Right lobe of liver (tissue), 6 donors: Measurements from ENCODE around the gene RIGI. TPM values are rescaled to one million over a fixed set of nuclear protein-coding genes. Genes with fewer than 3 reads are reported as not detected.

Experiments used
- ATAC-seq, 4 donors: fragments of 200-7000 bp; cut with Tn5 transposase; one replicate each; pipeline ENCODE4 v1.9.1; 2020; ENCODE audit warnings: mild to moderate bottlenecking in 4 of 4, moderate library complexity in 4 of 4
- DNase-seq, 3 donors: peaks; one replicate each; pipeline ENCODE4 v3.0.0-alpha.2; 2020
- H3K27ac ChIP-seq, 3 donors: fragments of 200-600 bp; one replicate each; pipeline ENCODE4 v1.8.0; 2022
- H3K27me3 ChIP-seq, 2 donors: fragments of 200-600 bp; one replicate each; pipeline ENCODE4 v1.8.0; 2022
- H3K36me3 ChIP-seq, 4 donors: fragments of 200-600 bp; sonication (generic) in 1 of 4; one replicate each; pipeline versions ENCODE4 v1.5.1 to v1.8.0; 2017 to 2022; ENCODE audit warnings: control low read depth in 1 of 4
- H3K4me1 ChIP-seq, 4 donors: fragments of 200-600 bp; sonication (generic) in 1 of 4; one replicate each; pipeline versions ENCODE4 v1.5.1 to v1.8.0; 2017 to 2022; ENCODE audit warnings: control low read depth in 1 of 4
- H3K4me3 ChIP-seq, 3 donors: fragments of 200-600 bp; one replicate each; pipeline ENCODE4 v1.8.0; 2022
- H3K9me3 ChIP-seq, 4 donors: fragments of 200-600 bp; sonication (generic) in 1 of 4; one replicate each; pipeline versions ENCODE4 v1.5.1 to v1.8.0; 2017 to 2022; ENCODE audit warnings: control low read depth in 1 of 4
- CTCF ChIP-seq, 4 donors: fragments of 200-600 bp in 3 of 4; fragments of 450-650 bp in 1 of 4; IDR thresholded peaks; one replicate each; pipeline versions ENCODE4 v1.5.1 to v1.8.0; 2016 to 2022; ENCODE audit warnings: antibody characterized with exemption in 4 of 4, mild to moderate bottlenecking in 2 of 4
- POLR2A ChIP-seq: fragments of 450-650 bp; IDR thresholded peaks from one replicate; pipeline ENCODE4 v1.6.1; 2017; ENCODE audit warnings: antibody characterized with exemption, mild to moderate bottlenecking
- WGBS: methylation state at CpG from one replicate; pipeline ENCODE4 v1.1.6; 2018; ENCODE audit warnings: low coverage, low lambda C conversion rate; ENCODE audit not compliant: insufficient coverage; ENCODE audit errors: missing lambda C conversion rate; 5-methylcytosine and 5-hydroxymethylcytosine counted together
- intact Hi-C, 2 donors: fragments of 100-400 bp; cut with DNase I; formaldehyde crosslinking; loops; one replicate each; pipeline versions ENCODE4 v1.11.2 to v1.14.1; 2022
- total RNA-seq, 6 experiments: library from RNA; depleted of rRNA in 2 of 6; stranded (reverse); fragments of >200 nt in 2 of 6; fragmentation: NEBNext Ultra II Directional in 3 of 6; extraction: Animal tissue kit (Norgen Biotek cat#: 25700) in 3 of 6; gene quantifications; one replicate each; pipeline versions ENCODE4 v1.1.0 to v1.2.4, GENCODE V29; 2016 to 2023
- donor health status: DM: no; HTN: yes; CAD: no.
- donor health status: DM: no; HTN: no; CAD: no.
- donor health status: DM: no; HTN: no; CAD: no.
- donor health status: DM: no; HTN: yes; CAD: no.
- donor health status: DM: no; HTN: yes; CAD: no.

RIGI gene
- total RNA-seq, 6 experiments from 2014 or later = 2.7 to 6.1 (median 4.8) TPM

DNA sequence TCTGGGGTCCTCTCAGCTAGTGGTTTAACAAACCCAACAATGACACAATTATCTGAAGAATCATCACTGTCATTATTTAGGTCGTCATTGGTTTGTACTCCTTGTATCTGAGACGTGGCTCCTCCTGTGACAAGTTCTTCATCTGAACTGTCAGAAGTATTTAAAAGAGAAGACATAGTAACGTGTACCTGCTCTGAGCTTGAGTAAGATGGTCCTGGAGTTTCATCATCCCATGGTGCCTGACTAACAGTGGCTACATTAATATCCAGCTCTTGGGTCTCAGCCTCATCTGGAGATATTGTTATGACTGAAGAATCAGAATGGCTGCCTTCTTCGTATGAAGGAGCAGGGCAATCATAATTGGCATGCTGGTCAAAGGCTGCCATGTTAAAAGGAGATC, 17.1 kb upstream of the RIGI start:
- Histone ChIP-seq H3K9me3 (no peaks in the 10 kb centered on the region), H3K27ac (no peak overlapping the region), H3K36me3 (peaks cover 0 to 31% (median 6%) of the 10 kb centered on the region in 4 donors), H3K4me1 (no peaks in the 10 kb centered on the region), H3K4me3 (no peak overlapping the region), H3K27me3 (no peaks in the 10 kb centered on the region)
- ATAC-seq (no peak), DNase-seq (no peak)
- intact Hi-C loops = no loop called here
- TF ChIP-seq POLR2A = no peak
- no peak for TF ChIP-seq CTCF (IDR thresholded peaks at IDR 0.05)
- 82% methylated on average over 4 of the region's 4 CpGs for WGBS

DNA sequence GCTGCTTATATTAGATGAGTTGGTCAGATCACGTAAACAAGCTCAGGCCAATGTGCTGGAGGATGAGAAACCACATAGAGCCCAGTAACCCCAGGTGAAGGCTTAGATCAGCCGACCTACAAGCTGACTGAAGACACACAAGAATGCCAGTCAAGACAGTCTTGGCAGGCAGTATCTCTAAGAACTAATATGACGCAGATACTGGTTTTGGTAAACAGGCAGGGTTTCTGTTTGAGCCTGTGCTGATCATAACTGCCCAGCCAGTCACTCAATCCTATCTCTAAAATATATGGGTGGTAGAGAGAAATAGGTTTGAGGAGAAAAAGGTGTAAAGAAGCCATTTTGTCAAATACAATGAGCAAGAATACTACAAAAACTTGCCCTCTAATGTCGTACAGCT, 7.8 kb upstream of the RIGI start:
- no peaks in the 10 kb centered on the region for H3K36me3 ChIP-seq
- intact Hi-C loops = no loop called here
- DNase-seq (no peak), ATAC-seq (no peak)
- H3K9me3 ChIP-seq = no peaks in the 10 kb centered on the region
- no peak overlapping the region for H3K27ac ChIP-seq
- H3K27me3 ChIP-seq = no peaks in the 10 kb centered on the region
- TF ChIP-seq CTCF (IDR thresholded peaks at IDR 0.05) = no peak
- TF ChIP-seq POLR2A = no peak
- H3K4me3 ChIP-seq = no peak overlapping the region
- 96% methylated on average over 4 of the region's 4 CpGs for WGBS
- H3K4me1 ChIP-seq = no peaks in the 10 kb centered on the region

- WGBS = 100% methylated on average over 6 of the region's 6 CpGs
- DNase-seq (no peak), ATAC-seq (no peak)
- Histone ChIP-seq H3K36me3 (no peaks in the 10 kb centered on the region), H3K27me3 (no peaks in the 10 kb centered on the region), H3K9me3 (no peaks in the 10 kb centered on the region), H3K4me1 (no peaks in the 10 kb centered on the region), H3K27ac (no peak overlapping the region), H3K4me3 (no peak overlapping the region)
- intact Hi-C loops = no loop called here
- no peak for TF ChIP-seq POLR2A
- no peak for TF ChIP-seq CTCF (IDR thresholded peaks at IDR 0.05)
Measured at GRCh38 chr9:32533336-32533735, 7.3 kb upstream of the RIGI start.

DNA sequence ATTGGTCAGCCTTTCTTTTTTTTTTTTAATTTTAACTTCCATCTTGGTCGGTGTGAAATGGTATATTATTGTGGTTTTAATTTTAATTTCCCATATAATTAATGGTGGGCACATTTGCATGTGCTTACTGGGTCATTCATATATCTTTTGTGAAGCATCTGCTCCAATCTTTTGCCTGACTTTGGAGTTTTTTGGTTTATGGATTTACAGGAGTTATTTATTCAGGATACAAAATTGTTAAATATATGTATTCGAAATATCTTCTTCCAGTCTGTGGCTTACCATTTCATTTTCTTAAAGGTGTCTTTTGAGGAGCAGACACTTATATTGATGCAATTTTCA, 682 bp upstream of the RIGI start:
- intact Hi-C loops = loop anchor here in 1 of 2 donors (5.0 to 10.0 kb wide), 2 partner anchors 92 to 149 kb away; no protein-coding TSS in a partner anchor
- no peak for TF ChIP-seq CTCF (IDR thresholded peaks at IDR 0.05)
- DNase-seq (no peak), ATAC-seq (no peak)
- peaks cover 0 to 24% (median 9%) of the 10 kb centered on the region in 4 donors for H3K4me1 ChIP-seq
- no peaks in the 10 kb centered on the region for H3K36me3 ChIP-seq
- peak overlapping the region; percentile 84 to 91 (median 87) for H3K27ac ChIP-seq
- 3% methylated on average over 2 of the region's 2 CpGs for WGBS
- H3K4me3 ChIP-seq = peak overlapping the region; percentile 65 to 74 (median 68)
- no peaks in the 10 kb centered on the region for H3K9me3 ChIP-seq
- H3K27me3 ChIP-seq = no peaks in the 10 kb centered on the region

- no peaks in the 10 kb centered on the region for H3K9me3 ChIP-seq
- 0% methylated on average over 4 of the region's 4 CpGs for WGBS
- H3K27ac ChIP-seq = peak overlapping the region; percentile 84 to 91 (median 87)
- no peaks in the 10 kb centered on the region for H3K27me3 ChIP-seq
- ATAC-seq (no peak), DNase-seq (no peak)
- TF ChIP-seq POLR2A = no peak
- TF ChIP-seq CTCF (IDR thresholded peaks at IDR 0.05) = no peak
- H3K4me3 ChIP-seq = peak overlapping the region; percentile 65 to 74 (median 68)
- H3K36me3 ChIP-seq = no peaks in the 10 kb centered on the region
- intact Hi-C loops = loop anchor here in 1 of 2 donors (5.0 to 10.0 kb wide), 2 partner anchors 91 to 148 kb away; no protein-coding TSS in a partner anchor
- peaks cover 0 to 24% (median 9%) of the 10 kb centered on the region in 4 donors for H3K4me1 ChIP-seq
Measured at GRCh38 chr9:32525709-32526030, 326 bp downstream of the RIGI start.
